GM23338 (cell line): ENCODE data around the gene HAT1. TPM values are rescaled to one million over a fixed set of nuclear protein-coding genes. Genes with fewer than 3 reads are reported as not detected.

ENCODE experiments used
- ATAC-seq: fragments of 200-7000 bp; cut with Tn5 transposase; 3 replicates; pipeline ENCODE4 v1.9.1; 2020
- DNase-seq: peaks from one replicate; pipeline ENCODE4 v3.0.0-alpha.2; 2015; ENCODE audit warnings: low spot score
- H2AFZ ChIP-seq: fragments of 200-600 bp; sonication (generic); 2 replicates; pipeline ENCODE4 v1.8.0; 2016; ENCODE audit warnings: antibody characterized with exemption, mild to moderate bottlenecking, moderate library complexity
- H3F3A ChIP-seq: fragments of 200-600 bp; sonication (generic); replicated peaks from 2 replicates; pipeline ENCODE4 v1.8.0; 2017; ENCODE audit warnings: antibody characterized with exemption, mixed run types, low read depth
- H3K27ac ChIP-seq: fragments of 200-600 bp; sonication (generic); 2 replicates; pipeline ENCODE4 v1.6.1; 2016; ENCODE audit warnings: low read depth
- H3K27me3 ChIP-seq: fragments of 200-600 bp; sonication (generic); 2 replicates; pipeline ENCODE4 v1.8.0; 2016; ENCODE audit warnings: mild to moderate bottlenecking, mixed run types, moderate library complexity; ENCODE audit not compliant: insufficient read depth
- H3K36me3 ChIP-seq: fragments of 200-600 bp; sonication (generic); 2 replicates; pipeline ENCODE4 v1.8.0; 2016; ENCODE audit warnings: mild to moderate bottlenecking; ENCODE audit not compliant: insufficient read depth
- H3K4me1 ChIP-seq: fragments of 200-600 bp; sonication (generic); 2 replicates; pipeline ENCODE4 v1.8.0; 2016; ENCODE audit warnings: mild to moderate bottlenecking, moderate library complexity; ENCODE audit not compliant: insufficient read depth
- H3K4me2 ChIP-seq: fragments of 200-600 bp; sonication (generic); 2 replicates; pipeline ENCODE4 v1.7.1; 2017; ENCODE audit warnings: mixed run types
- H3K4me3 ChIP-seq: fragments of 200-600 bp; sonication (generic); 2 replicates; pipeline ENCODE4 v1.6.1; 2016; ENCODE audit warnings: mixed run types
- H3K79me2 ChIP-seq: fragments of 200-600 bp; sonication (generic); replicated peaks from 2 replicates; pipeline ENCODE4 v1.8.0; 2017; ENCODE audit warnings: mild to moderate bottlenecking; ENCODE audit not compliant: insufficient read depth
- H3K9me2 ChIP-seq: fragments of 200-600 bp; sonication (generic); 2 replicates; pipeline ENCODE4 v1.8.0; 2017; ENCODE audit not compliant: insufficient read depth
- H4K20me1 ChIP-seq: fragments of 200-600 bp; sonication (generic); replicated peaks from 2 replicates; pipeline ENCODE4 v1.8.0; 2017; ENCODE audit warnings: mild to moderate bottlenecking; ENCODE audit not compliant: insufficient read depth
- H3K27ac Mint-ChIP-seq: 2 replicates; pipeline ENCODE4 v1.8.0; 2020; ENCODE audit warnings: inconsistent platforms, mild to moderate bottlenecking, moderate library complexity, mixed read lengths
- H3K27me3 Mint-ChIP-seq: 3 replicates; pipeline ENCODE4 v1.8.0; 2022; ENCODE audit warnings: low read depth, mild to moderate bottlenecking, moderate library complexity, mixed read lengths, inconsistent platforms; ENCODE audit not compliant: insufficient read depth, poor library complexity
- H3K36me3 Mint-ChIP-seq: 3 replicates; pipeline ENCODE4 v1.8.0; 2021; ENCODE audit warnings: low read depth, mild to moderate bottlenecking, inconsistent platforms, moderate library complexity, mixed read lengths
- H3K4me1 Mint-ChIP-seq: 3 replicates; pipeline ENCODE4 v1.8.0; 2020; ENCODE audit warnings: mild to moderate bottlenecking, inconsistent platforms, mixed read lengths
- H3K4me3 Mint-ChIP-seq: 3 replicates; pipeline ENCODE4 v1.8.0; 2021; ENCODE audit warnings: moderate library complexity, mild to moderate bottlenecking, inconsistent platforms, mixed read lengths
- H3K9me3 Mint-ChIP-seq: 3 replicates; pipeline ENCODE4 v1.8.0; 2020; ENCODE audit warnings: moderate library complexity, mild to moderate bottlenecking, inconsistent platforms, mixed read lengths
- CREB1 ChIP-seq: fragments of 250-450 bp; sonication (Bioruptor Pico); IDR thresholded peaks from 2 replicates; pipeline ENCODE4 v1.5.0; 2020; ENCODE audit warnings: low read depth, mild to moderate bottlenecking, moderate library complexity
- EZH2 ChIP-seq: fragments of 200-600 bp; sonication (generic); IDR thresholded peaks from one replicate; pipeline ENCODE4 v1.8.0; 2017; ENCODE audit warnings: antibody characterized with exemption, mild to moderate bottlenecking, low read depth; ENCODE audit not compliant: unreplicated experiment
- EZH2phosphoT487 ChIP-seq: fragments of 200-600 bp; sonication (generic); IDR thresholded peaks from one replicate; pipeline ENCODE4 v1.8.1; 2018; ENCODE audit warnings: antibody characterized with exemption; ENCODE audit not compliant: unreplicated experiment
- JUNB ChIP-seq: IDR thresholded peaks from one replicate; pipeline ENCODE4 v1.6.1; 2016; ENCODE audit warnings: antibody characterized with exemption; ENCODE audit not compliant: unreplicated experiment
- NANOG ChIP-seq: IDR thresholded peaks from 2 replicates; pipeline ENCODE4 v1.6.1; 2016; ENCODE audit warnings: antibody characterized with exemption, borderline replicate concordance
- POLR2AphosphoS5 ChIP-seq: IDR thresholded peaks from 2 replicates; pipeline ENCODE4 v1.6.1; 2016; ENCODE audit warnings: antibody characterized with exemption, low read depth
- STAT1 ChIP-seq: IDR thresholded peaks from one replicate; pipeline ENCODE4 v1.6.1; 2016; ENCODE audit warnings: antibody characterized with exemption; ENCODE audit not compliant: unreplicated experiment
- ZNF114 ChIP-seq: fragments of 250-450 bp; sonication (Bioruptor Pico); IDR thresholded peaks from 2 replicates; pipeline ENCODE4 v1.5.0; 2020; ENCODE audit warnings: mild to moderate bottlenecking, moderate library complexity
- ZNF331 ChIP-seq: fragments of 250-450 bp; sonication (Bioruptor Pico); IDR thresholded peaks from 2 replicates; pipeline ENCODE4 v1.5.0; 2020; ENCODE audit warnings: low read depth, mild to moderate bottlenecking, moderate library complexity
- polyA plus RNA-seq: library from polyadenylated mRNA; unstranded; fragments of >200 nt; fragmentation: Nextera tagmentation; extraction: Ambion mirVana; gene quantifications from 2 replicates; pipeline ENCODE4 v1.2.1, GENCODE V29; 2016
- total RNA-seq: library from RNA; depleted of rRNA; stranded (reverse); fragments of >200 nt; shearing (Covaris generic); gene quantifications from 2 replicates; pipeline ENCODE4 v1.2.3, GENCODE V29; 2014
- TF ChIP-seq, protein P1 (sequence below): fragments of 250-450 bp; sonication (Bioruptor Pico); IDR thresholded peaks from 2 replicates; pipeline ENCODE4 v1.5.0; 2020; ENCODE audit warnings: mild to moderate bottlenecking, moderate library complexity
- TF ChIP-seq, protein P2 (sequence below), 2 experiments: fragments of 200-600 bp in 1 of 2; sonication (generic) in 1 of 2; conservative IDR thresholded peaks; 2 replicates each; pipeline versions ENCODE4 v1.5.1 to v1.6.1; 2016 to 2017; ENCODE audit warnings: antibody characterized with exemption in 2 of 2, low read depth in 2 of 2, mild to moderate bottlenecking in 2 of 2, moderate library complexity in 1 of 2
- TF ChIP-seq, protein P3 (sequence below): IDR thresholded peaks from one replicate; pipeline ENCODE4 v1.6.1; 2018; ENCODE audit warnings: antibody characterized with exemption; ENCODE audit not compliant: unreplicated experiment
- TF ChIP-seq, protein P4 (sequence below): IDR thresholded peaks from 2 replicates; pipeline ENCODE4 v1.6.1; 2016; ENCODE audit warnings: antibody characterized with exemption

The HAT1 gene
- total and polyA plus RNA-seq, 2 experiments from 2014 or later: 67.2 to 67.5 TPM

DNA sequence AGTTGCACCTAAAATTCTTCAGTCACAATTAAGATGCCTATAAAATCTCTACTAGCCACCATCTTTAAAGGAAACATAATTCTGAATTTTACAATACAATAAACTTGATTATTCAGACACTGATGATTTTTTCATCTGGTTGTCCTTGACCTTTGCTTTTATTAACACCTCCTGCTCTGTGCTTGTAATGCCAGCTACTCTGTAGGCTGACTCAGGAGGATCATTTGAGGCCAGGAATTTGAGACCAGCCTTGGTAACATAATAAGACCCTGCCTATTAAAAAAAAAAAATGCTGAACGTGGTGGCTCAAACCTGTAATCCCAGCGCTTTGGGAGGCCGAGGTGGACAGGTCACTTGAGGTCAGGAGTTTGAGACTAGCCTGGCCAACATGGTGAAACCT lies 38.3 kb downstream of the HAT1 start:
- Histone ChIP-seq H3K27ac (0 out of 2 replicates have a peak overlapping the region, but pooled peaks have one; percentile 17), H4K20me1 (peaks cover 5% of the 10 kb centered on the region; the same call in 1 of the 2 replicates), H3K4me2 (no peak overlapping the region), H3K36me3 (no peaks in the 10 kb centered on the region), H3K4me1 (no peaks in the 10 kb centered on the region), H3F3A (no peaks in the 10 kb centered on the region), H3K27me3 (no peaks in the 10 kb centered on the region), H3K9me2 (no peaks in the 10 kb centered on the region), H3K79me2 (peaks cover 7% of the 10 kb centered on the region; the same call in 1 of the 2 replicates), H2AFZ (no peak overlapping the region), H3K4me3 (no peak overlapping the region)
- no peak for ATAC-seq
- no peak for DNase-seq
- Mint-ChIP-seq H3K27ac (peak overlapping the region; percentile 74), H3K4me1 (no peaks in the 10 kb centered on the region), H3K4me3 (no peak overlapping the region), H3K27me3 (peaks cover 6% of the 10 kb centered on the region), H3K36me3 (peaks cover under 1% of the 10 kb centered on the region; the same call in 1 of the 3 replicates), H3K9me3 (no peaks in the 10 kb centered on the region)
- no peak for TF ChIP-seq POLR2AphosphoS5
- no peak for TF ChIP-seq STAT1
- TF ChIP-seq EZH2: no peak
- TF ChIP-seq, protein P1, sequence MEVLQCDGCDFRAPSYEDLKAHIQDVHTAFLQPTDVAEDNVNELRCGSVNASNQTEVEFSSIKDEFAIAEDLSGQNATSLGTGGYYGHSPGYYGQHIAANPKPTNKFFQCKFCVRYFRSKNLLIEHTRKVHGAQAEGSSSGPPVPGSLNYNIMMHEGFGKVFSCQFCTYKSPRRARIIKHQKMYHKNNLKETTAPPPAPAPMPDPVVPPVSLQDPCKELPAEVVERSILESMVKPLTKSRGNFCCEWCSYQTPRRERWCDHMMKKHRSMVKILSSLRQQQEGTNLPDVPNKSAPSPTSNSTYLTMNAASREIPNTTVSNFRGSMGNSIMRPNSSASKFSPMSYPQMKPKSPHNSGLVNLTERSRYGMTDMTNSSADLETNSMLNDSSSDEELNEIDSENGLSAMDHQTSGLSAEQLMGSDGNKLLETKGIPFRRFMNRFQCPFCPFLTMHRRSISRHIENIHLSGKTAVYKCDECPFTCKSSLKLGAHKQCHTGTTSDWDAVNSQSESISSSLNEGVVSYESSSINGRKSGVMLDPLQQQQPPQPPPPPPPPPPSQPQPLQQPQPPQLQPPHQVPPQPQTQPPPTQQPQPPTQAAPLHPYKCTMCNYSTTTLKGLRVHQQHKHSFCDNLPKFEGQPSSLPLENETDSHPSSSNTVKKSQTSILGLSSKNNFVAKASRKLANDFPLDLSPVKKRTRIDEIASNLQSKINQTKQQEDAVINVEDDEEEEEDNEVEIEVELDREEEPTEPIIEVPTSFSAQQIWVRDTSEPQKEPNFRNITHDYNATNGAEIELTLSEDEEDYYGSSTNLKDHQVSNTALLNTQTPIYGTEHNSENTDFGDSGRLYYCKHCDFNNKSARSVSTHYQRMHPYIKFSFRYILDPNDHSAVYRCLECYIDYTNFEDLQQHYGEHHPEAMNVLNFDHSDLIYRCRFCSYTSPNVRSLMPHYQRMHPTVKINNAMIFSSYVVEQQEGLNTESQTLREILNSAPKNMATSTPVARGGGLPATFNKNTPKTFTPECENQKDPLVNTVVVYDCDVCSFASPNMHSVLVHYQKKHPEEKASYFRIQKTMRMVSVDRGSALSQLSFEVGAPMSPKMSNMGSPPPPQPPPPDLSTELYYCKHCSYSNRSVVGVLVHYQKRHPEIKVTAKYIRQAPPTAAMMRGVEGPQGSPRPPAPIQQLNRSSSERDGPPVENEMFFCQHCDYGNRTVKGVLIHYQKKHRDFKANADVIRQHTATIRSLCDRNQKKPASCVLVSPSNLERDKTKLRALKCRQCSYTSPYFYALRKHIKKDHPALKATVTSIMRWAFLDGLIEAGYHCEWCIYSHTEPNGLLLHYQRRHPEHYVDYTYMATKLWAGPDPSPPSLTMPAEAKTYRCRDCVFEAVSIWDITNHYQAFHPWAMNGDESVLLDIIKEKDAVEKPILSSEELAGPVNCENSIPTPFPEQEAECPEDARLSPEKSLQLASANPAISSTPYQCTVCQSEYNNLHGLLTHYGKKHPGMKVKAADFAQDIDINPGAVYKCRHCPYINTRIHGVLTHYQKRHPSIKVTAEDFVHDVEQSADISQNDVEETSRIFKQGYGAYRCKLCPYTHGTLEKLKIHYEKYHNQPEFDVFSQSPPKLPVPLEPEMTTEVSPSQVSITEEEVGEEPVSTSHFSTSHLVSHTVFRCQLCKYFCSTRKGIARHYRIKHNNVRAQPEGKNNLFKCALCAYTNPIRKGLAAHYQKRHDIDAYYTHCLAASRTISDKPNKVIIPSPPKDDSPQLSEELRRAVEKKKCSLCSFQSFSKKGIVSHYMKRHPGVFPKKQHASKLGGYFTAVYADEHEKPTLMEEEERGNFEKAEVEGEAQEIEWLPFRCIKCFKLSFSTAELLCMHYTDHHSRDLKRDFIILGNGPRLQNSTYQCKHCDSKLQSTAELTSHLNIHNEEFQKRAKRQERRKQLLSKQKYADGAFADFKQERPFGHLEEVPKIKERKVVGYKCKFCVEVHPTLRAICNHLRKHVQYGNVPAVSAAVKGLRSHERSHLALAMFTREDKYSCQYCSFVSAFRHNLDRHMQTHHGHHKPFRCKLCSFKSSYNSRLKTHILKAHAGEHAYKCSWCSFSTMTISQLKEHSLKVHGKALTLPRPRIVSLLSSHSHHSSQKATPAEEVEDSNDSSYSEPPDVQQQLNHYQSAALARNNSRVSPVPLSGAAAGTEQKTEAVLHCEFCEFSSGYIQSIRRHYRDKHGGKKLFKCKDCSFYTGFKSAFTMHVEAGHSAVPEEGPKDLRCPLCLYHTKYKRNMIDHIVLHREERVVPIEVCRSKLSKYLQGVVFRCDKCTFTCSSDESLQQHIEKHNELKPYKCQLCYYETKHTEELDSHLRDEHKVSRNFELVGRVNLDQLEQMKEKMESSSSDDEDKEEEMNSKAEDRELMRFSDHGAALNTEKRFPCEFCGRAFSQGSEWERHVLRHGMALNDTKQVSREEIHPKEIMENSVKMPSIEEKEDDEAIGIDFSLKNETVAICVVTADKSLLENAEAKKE (CRISPR knock-in tag): no peak
- no peak for TF ChIP-seq ZNF331 (CRISPR knock-in tag)
- no peak for TF ChIP-seq NANOG
- TF ChIP-seq, protein P2, sequence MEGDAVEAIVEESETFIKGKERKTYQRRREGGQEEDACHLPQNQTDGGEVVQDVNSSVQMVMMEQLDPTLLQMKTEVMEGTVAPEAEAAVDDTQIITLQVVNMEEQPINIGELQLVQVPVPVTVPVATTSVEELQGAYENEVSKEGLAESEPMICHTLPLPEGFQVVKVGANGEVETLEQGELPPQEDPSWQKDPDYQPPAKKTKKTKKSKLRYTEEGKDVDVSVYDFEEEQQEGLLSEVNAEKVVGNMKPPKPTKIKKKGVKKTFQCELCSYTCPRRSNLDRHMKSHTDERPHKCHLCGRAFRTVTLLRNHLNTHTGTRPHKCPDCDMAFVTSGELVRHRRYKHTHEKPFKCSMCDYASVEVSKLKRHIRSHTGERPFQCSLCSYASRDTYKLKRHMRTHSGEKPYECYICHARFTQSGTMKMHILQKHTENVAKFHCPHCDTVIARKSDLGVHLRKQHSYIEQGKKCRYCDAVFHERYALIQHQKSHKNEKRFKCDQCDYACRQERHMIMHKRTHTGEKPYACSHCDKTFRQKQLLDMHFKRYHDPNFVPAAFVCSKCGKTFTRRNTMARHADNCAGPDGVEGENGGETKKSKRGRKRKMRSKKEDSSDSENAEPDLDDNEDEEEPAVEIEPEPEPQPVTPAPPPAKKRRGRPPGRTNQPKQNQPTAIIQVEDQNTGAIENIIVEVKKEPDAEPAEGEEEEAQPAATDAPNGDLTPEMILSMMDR (conservative IDR thresholded peaks at IDR 0.05; ENCODE audit: low read depth in 2 of 2): no peak
- TF ChIP-seq EZH2phosphoT487: no peak
- TF ChIP-seq JUNB: no peak
- TF ChIP-seq, protein P3, sequence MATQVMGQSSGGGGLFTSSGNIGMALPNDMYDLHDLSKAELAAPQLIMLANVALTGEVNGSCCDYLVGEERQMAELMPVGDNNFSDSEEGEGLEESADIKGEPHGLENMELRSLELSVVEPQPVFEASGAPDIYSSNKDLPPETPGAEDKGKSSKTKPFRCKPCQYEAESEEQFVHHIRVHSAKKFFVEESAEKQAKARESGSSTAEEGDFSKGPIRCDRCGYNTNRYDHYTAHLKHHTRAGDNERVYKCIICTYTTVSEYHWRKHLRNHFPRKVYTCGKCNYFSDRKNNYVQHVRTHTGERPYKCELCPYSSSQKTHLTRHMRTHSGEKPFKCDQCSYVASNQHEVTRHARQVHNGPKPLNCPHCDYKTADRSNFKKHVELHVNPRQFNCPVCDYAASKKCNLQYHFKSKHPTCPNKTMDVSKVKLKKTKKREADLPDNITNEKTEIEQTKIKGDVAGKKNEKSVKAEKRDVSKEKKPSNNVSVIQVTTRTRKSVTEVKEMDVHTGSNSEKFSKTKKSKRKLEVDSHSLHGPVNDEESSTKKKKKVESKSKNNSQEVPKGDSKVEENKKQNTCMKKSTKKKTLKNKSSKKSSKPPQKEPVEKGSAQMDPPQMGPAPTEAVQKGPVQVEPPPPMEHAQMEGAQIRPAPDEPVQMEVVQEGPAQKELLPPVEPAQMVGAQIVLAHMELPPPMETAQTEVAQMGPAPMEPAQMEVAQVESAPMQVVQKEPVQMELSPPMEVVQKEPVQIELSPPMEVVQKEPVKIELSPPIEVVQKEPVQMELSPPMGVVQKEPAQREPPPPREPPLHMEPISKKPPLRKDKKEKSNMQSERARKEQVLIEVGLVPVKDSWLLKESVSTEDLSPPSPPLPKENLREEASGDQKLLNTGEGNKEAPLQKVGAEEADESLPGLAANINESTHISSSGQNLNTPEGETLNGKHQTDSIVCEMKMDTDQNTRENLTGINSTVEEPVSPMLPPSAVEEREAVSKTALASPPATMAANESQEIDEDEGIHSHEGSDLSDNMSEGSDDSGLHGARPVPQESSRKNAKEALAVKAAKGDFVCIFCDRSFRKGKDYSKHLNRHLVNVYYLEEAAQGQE: no peak
- TF ChIP-seq CREB1 (CRISPR knock-in tag): no peak
- TF ChIP-seq, protein P4, sequence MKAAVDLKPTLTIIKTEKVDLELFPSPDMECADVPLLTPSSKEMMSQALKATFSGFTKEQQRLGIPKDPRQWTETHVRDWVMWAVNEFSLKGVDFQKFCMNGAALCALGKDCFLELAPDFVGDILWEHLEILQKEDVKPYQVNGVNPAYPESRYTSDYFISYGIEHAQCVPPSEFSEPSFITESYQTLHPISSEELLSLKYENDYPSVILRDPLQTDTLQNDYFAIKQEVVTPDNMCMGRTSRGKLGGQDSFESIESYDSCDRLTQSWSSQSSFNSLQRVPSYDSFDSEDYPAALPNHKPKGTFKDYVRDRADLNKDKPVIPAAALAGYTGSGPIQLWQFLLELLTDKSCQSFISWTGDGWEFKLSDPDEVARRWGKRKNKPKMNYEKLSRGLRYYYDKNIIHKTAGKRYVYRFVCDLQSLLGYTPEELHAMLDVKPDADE: no peak
- no peak for TF ChIP-seq ZNF114 (CRISPR knock-in tag)
